H1 (cell line): Measurements from ENCODE around the gene EPHA6. TPM values are rescaled to one million over a fixed set of nuclear protein-coding genes. Genes with fewer than 3 reads are reported as not detected.

Experiments
- CTCF ChIA-PET: fragments of 300-600 bp; sonication (Branson Sonifier 250); formaldehyde crosslinking; loops from one replicate; lab custom pipeline; 2021; ENCODE audit not compliant: partially characterized antibody; lab: Charles Lee
- POLR2A ChIA-PET: fragments of 300-600 bp; sonication (Branson Sonifier 250); formaldehyde crosslinking; loops from one replicate; lab custom pipeline; 2021; ENCODE audit warnings: inconsistent platforms; ENCODE audit not compliant: partially characterized antibody; lab: Charles Lee
- DNase-seq, 2 experiments: peaks; one replicate each; pipeline versions ENCODE4 v3.0.0 to v3.0.0-alpha.2; 2010 to 2022; ENCODE audit warnings: low spot score in 2 of 2, low read depth in 1 of 2, mixed read lengths in 1 of 2
- FAIRE-seq: peaks from 2 replicates; lab custom pipeline; 2011; peaks lifted over from hg19 to GRCh38; lab: Jason Lieb, UNC
- H2AFZ ChIP-seq: 2 replicates; pipeline ENCODE4 v1.8.1; 2012; ENCODE audit warnings: low read length, inconsistent platforms
- H2AK5ac ChIP-seq: 2 replicates; pipeline ENCODE4 v1.6.1; 2013; ENCODE audit warnings: low read depth, low read length
- H2BK120ac ChIP-seq: replicated peaks from 2 replicates; pipeline ENCODE3; 2013; ENCODE audit warnings: low read depth, low read length, inconsistent platforms
- H2BK12ac ChIP-seq: 2 replicates; pipeline ENCODE4 v1.6.1; 2013; ENCODE audit warnings: low read depth, low read length
- H2BK15ac ChIP-seq: 2 replicates; pipeline ENCODE4 v1.6.1; 2013; ENCODE audit warnings: low read length
- H2BK20ac ChIP-seq: 2 replicates; pipeline ENCODE4 v1.6.1; 2013; ENCODE audit warnings: low read length
- H2BK5ac ChIP-seq: 2 replicates; pipeline ENCODE4 v1.6.1; 2013; ENCODE audit warnings: low read depth, low read length
- H3K14ac ChIP-seq: 2 replicates; pipeline ENCODE4 v1.6.1; 2013; ENCODE audit warnings: inconsistent platforms; ENCODE audit not compliant: insufficient read length
- H3K18ac ChIP-seq: 2 replicates; pipeline ENCODE4 v1.6.1; 2013; ENCODE audit warnings: low read length; ENCODE audit errors: extremely low read depth
- H3K23ac ChIP-seq: 2 replicates; pipeline ENCODE4 v1.6.1; 2013; ENCODE audit warnings: inconsistent platforms; ENCODE audit not compliant: insufficient read length
- H3K23me2 ChIP-seq: 2 replicates; pipeline ENCODE4 v1.6.1; 2013; ENCODE audit warnings: low read depth, low read length
- H3K27ac ChIP-seq: 2 replicates; pipeline ENCODE4 v1.6.1; 2011; ENCODE audit warnings: low read depth, low read length, inconsistent platforms
- H3K27me3 ChIP-seq, 4 experiments: replicated peaks in 1 of 4; 1 replicate in 1 of 4; 2 replicates in 3 of 4; pipeline versions ENCODE4 v1.6.1 to v1.8.1; 2011 to 2013; ENCODE audit warnings: low read length in 3 of 4, mild to moderate bottlenecking in 3 of 4, inconsistent platforms in 2 of 4, mixed read lengths in 2 of 4, moderate library complexity in 1 of 4; ENCODE audit not compliant: control insufficient read depth in 3 of 4, insufficient read depth in 3 of 4; ENCODE audit errors: extremely low read depth in 1 of 4
- H3K36me3 ChIP-seq, 4 experiments: 2 replicates each; pipeline versions ENCODE4 v1.6.1 to v1.8.1; 2011 to 2013; ENCODE audit warnings: mild to moderate bottlenecking in 4 of 4, low read length in 3 of 4, moderate library complexity in 2 of 4, control low read depth in 1 of 4, inconsistent platforms in 1 of 4; ENCODE audit not compliant: insufficient read depth in 4 of 4, control insufficient read depth in 2 of 4
- H3K4ac ChIP-seq: replicated peaks from 2 replicates; pipeline ENCODE3; 2013; ENCODE audit warnings: low read length, low read depth, mixed read lengths, inconsistent platforms; ENCODE audit not compliant: insufficient read length
- H3K4me1 ChIP-seq, 4 experiments: replicated peaks in 1 of 4; 1 replicate in 1 of 4; 2 replicates in 3 of 4; pipeline versions ENCODE4 v1.6.1 to v1.8.1; 2011 to 2013; ENCODE audit warnings: low read length in 3 of 4, inconsistent platforms in 2 of 4, mixed read lengths in 1 of 4; ENCODE audit not compliant: insufficient read depth in 4 of 4, control insufficient read depth in 3 of 4
- H3K4me2 ChIP-seq, 2 experiments: 2 replicates each; pipeline versions ENCODE4 v1.6.1 to v1.8.1; 2011 to 2013; ENCODE audit warnings: low read depth in 2 of 2, low read length in 2 of 2, control low read depth in 1 of 2, inconsistent platforms in 1 of 2, mild to moderate bottlenecking in 1 of 2; ENCODE audit not compliant: insufficient read depth in 1 of 2
- H3K4me3 ChIP-seq, 4 experiments: fragments of 200-600, 300-600 bp in 1 of 4; sonication (generic), shearing (Covaris generic), sonication (Bioruptor Twin) in 1 of 4; 2 replicates each; pipeline versions ENCODE4 v1.5.1 to v1.8.1; 2011 to 2016; ENCODE audit warnings: low read length in 4 of 4, low read depth in 3 of 4, control low read depth in 2 of 4, inconsistent platforms in 2 of 4, mild to moderate bottlenecking in 2 of 4, mixed read lengths in 1 of 4, moderate library complexity in 1 of 4; ENCODE audit not compliant: insufficient read depth in 2 of 4; ENCODE audit errors: extremely low read depth in 1 of 4
- H3K56ac ChIP-seq: replicated peaks from 2 replicates; pipeline ENCODE3; 2013; ENCODE audit warnings: low read depth, mild to moderate bottlenecking, mixed read lengths, low read length, inconsistent platforms; ENCODE audit not compliant: insufficient read length
- H3K79me1 ChIP-seq: 2 replicates; pipeline ENCODE4 v1.6.1; 2013; ENCODE audit warnings: low read depth, low read length, control low read depth
- H3K79me2 ChIP-seq, 2 experiments: 2 replicates each; pipeline versions ENCODE4 v1.6.1 to v1.8.1; 2012 to 2013; ENCODE audit warnings: low read length in 2 of 2, mild to moderate bottlenecking in 2 of 2, inconsistent platforms in 1 of 2; ENCODE audit not compliant: insufficient read depth in 2 of 2, control insufficient read depth in 1 of 2
- H3K9ac ChIP-seq, 4 experiments: replicated peaks in 1 of 4; 1 replicate in 1 of 4; 2 replicates in 3 of 4; pipeline versions ENCODE4 v1.6.1 to v1.8.1; 2011 to 2013; ENCODE audit warnings: low read depth in 3 of 4, low read length in 3 of 4, control low read depth in 2 of 4, mild to moderate bottlenecking in 2 of 4, moderate library complexity in 2 of 4, inconsistent platforms in 1 of 4; ENCODE audit errors: extremely low read depth in 1 of 4
- H3K9me3 ChIP-seq, 2 experiments: 2 replicates each; pipeline versions ENCODE4 v1.6.1 to v1.8.1; 2012 to 2013; ENCODE audit warnings: mild to moderate bottlenecking in 2 of 2, moderate library complexity in 2 of 2, control low read depth in 1 of 2, inconsistent platforms in 1 of 2, low read depth in 1 of 2, low read length in 1 of 2, mixed read lengths in 1 of 2; ENCODE audit not compliant: insufficient read depth in 2 of 2
- H4K20me1 ChIP-seq, 2 experiments: replicated peaks in 1 of 2; 2 replicates each; pipeline versions ENCODE3 to v1.8.1; 2011 to 2013; ENCODE audit warnings: inconsistent platforms in 2 of 2, low read length in 2 of 2, mild to moderate bottlenecking in 1 of 2; ENCODE audit not compliant: insufficient read depth in 2 of 2, control insufficient read depth in 1 of 2
- H4K5ac ChIP-seq: 2 replicates; pipeline ENCODE4 v1.6.1; 2013; ENCODE audit warnings: low read length, low read depth, mixed read lengths, inconsistent platforms; ENCODE audit not compliant: insufficient read length
- H4K8ac ChIP-seq: 2 replicates; pipeline ENCODE4 v1.8.0; 2013; ENCODE audit warnings: mild to moderate bottlenecking, moderate library complexity, low read length, inconsistent platforms; ENCODE audit not compliant: insufficient read depth; ENCODE audit errors: extremely low read depth
- H4K91ac ChIP-seq: replicated peaks from 2 replicates; pipeline ENCODE3; 2013; ENCODE audit warnings: low read length, mixed read lengths, inconsistent platforms; ENCODE audit not compliant: insufficient read length
- BRCA1 ChIP-seq: IDR thresholded peaks from 2 replicates; pipeline ENCODE4 v1.6.1; 2012; ENCODE audit warnings: low read depth, low read length, improper control_type of control experiment
- CBX8 ChIP-seq: fragments of 300-800, 300-1000 bp; sonication (generic); IDR thresholded peaks from 2 replicates; pipeline ENCODE4 v1.7.1; 2016; ENCODE audit warnings: low read depth, low read length, borderline replicate concordance
- CHD1 ChIP-seq: IDR thresholded peaks from 2 replicates; pipeline ENCODE4 v1.6.1; 2012; ENCODE audit warnings: low read depth, low read length, improper control_type of control experiment
- POU5F1 ChIP-seq: IDR thresholded peaks from 2 replicates; pipeline ENCODE4 v1.6.1; 2011; ENCODE audit warnings: low read depth, mild to moderate bottlenecking, low read length, moderate library complexity
- RAD21 ChIP-seq, 2 experiments: IDR thresholded peaks in 1 of 2; conservative IDR thresholded peaks in 1 of 2; 2 replicates each; pipeline ENCODE4 v1.6.1; 2011; ENCODE audit warnings: low read depth in 2 of 2, low read length in 2 of 2, improper control_type of control experiment in 1 of 2, inconsistent platforms in 1 of 2, mild to moderate bottlenecking in 1 of 2, moderate library complexity in 1 of 2
- RBBP5 ChIP-seq: IDR thresholded peaks from 2 replicates; pipeline ENCODE4 v1.7.1; 2012; ENCODE audit warnings: low read depth, mild to moderate bottlenecking, inconsistent platforms, low read length, moderate library complexity, borderline replicate concordance
- SP2 ChIP-seq: IDR thresholded peaks from 2 replicates; pipeline ENCODE4 v1.6.1; 2012; ENCODE audit warnings: mild to moderate bottlenecking, low read length, inconsistent platforms
- WGBS, 2 experiments: shearing (Covaris generic) in 1 of 2; methylation state at CpG; one replicate each; pipeline versions ENCODE4 v1.1.6 to v1.1.7; 2013 to 2015; ENCODE audit warnings: low lambda C conversion rate in 2 of 2, mixed read lengths in 2 of 2, inconsistent platforms in 1 of 2, low coverage in 1 of 2, missing lambda C conversion rate in 1 of 2; ENCODE audit not compliant: insufficient replicate concordance in 2 of 2, insufficient coverage in 1 of 2, insufficient read length in 1 of 2; ENCODE audit errors: extremely low coverage in 1 of 2, missing lambda C conversion rate in 1 of 2; 5-methylcytosine and 5-hydroxymethylcytosine counted together
- polyA plus RNA-seq, 7 experiments: library from polyadenylated mRNA; depleted of rRNA in 3 of 7; stranded (reverse) in 5 of 7; unstranded in 2 of 7; fragments of >200 nt in 5 of 7; fragments of 200-250 nt in 2 of 7; gene quantifications; 1 replicate in 5 of 7; 2 replicates in 1 of 7; 4 replicates in 1 of 7; pipeline versions ENCODE4 v1.2.1 to v1.2.3, GENCODE V29; 2011 to 2013; ENCODE audit warnings: missing spikeins in 2 of 7, mixed read lengths in 2 of 7
- total RNA-seq: library from RNA; stranded (reverse); fragmentation: NEBNext Ultra II Directional; extraction: Animal tissue kit (Norgen Biotek cat#: 25700); gene quantifications from 2 replicates; pipeline ENCODE4 v1.2.1, GENCODE V29; 2021

EPHA6 gene
- total and polyA plus RNA-seq, 2 of the 8 experiments (the other 6 are each of a cell fraction or from before 2014, with no cell fraction given): 0.83 to 3.2 TPM

- Histone ChIP-seq H3K23ac (no peak overlapping the region), H3K4me3 (no peak overlapping the region), H3K4me2 (no peak overlapping the region), H4K91ac (no peak overlapping the region), H2BK120ac (no peak overlapping the region), H3K27ac (no peak overlapping the region), H4K5ac (no peak overlapping the region), H2BK20ac (no peak overlapping the region), H3K23me2 (no peaks in the 10 kb centered on the region), H3K9me3 (no peaks in the 10 kb centered on the region), H3K27me3 (no peaks in the 10 kb centered on the region), H4K8ac (no peak overlapping the region), H3K36me3 (no peaks in the 10 kb centered on the region), H3K18ac (no peak overlapping the region), H3K4me1 (no peaks in the 10 kb centered on the region), H2BK15ac (no peak overlapping the region), H3K79me2 (no peaks in the 10 kb centered on the region), H2AFZ (no peak overlapping the region), H4K20me1 (no peaks in the 10 kb centered on the region), H2BK12ac (no peak overlapping the region), H3K79me1 (no peaks in the 10 kb centered on the region), H3K56ac (no peak overlapping the region), H2BK5ac (no peak overlapping the region), H3K9ac (no peak overlapping the region), H3K4ac (no peak overlapping the region), H3K14ac (no peak overlapping the region), H2AK5ac (no peak overlapping the region)
- WGBS, 2 experiments: 95% methylated on average over 1 of the region's 1 CpG; no CpG with 5 or more reads in 1 of the 2 experiments
- FAIRE-seq (no peak), DNase-seq (no peak)
- CTCF ChIA-PET: no interaction called here
- POLR2A ChIA-PET: no interaction called here
- TF ChIP-seq CBX8 (no peak), RBBP5 (no peak), CHD1 (no peak), SP2 (no peak), POU5F1 (no peak), RAD21 (IDR thresholded peaks at IDR 0.05 in 1 of 2, conservative IDR thresholded peaks at IDR 0.05 in 1 of 2; ENCODE audit: low read depth in 2 of 2, low read length in 2 of 2) (no peak), BRCA1 (no peak)
These were observed 85.6 kb downstream of the EPHA6 start for GRCh38 chr3:96900031-96900430.
